HepG2 (cell line): ENCODE data around the gene POLR3E. TPM values are rescaled to one million over a fixed set of nuclear protein-coding genes. Genes with fewer than 3 reads are reported as not detected.

Experiments used
- ARNT ChIP-seq: fragments of 450-650 bp; IDR thresholded peaks from 2 replicates; pipeline ENCODE4 v1.6.1; 2017
- BHLHE40 ChIP-seq: IDR thresholded peaks from 2 replicates; pipeline ENCODE4 v1.6.1; 2011; ENCODE audit warnings: low read length, improper control_type of control experiment
- BORCS8-MEF2B ChIP-seq: sonication (generic); formaldehyde crosslinking; IDR thresholded peaks from 2 replicates; pipeline ENCODE4 v1.8.0; 2022; ENCODE audit warnings: mild to moderate bottlenecking, missing genetic modification reagents
- EEA1 ChIP-seq: sonication (generic); formaldehyde crosslinking; IDR thresholded peaks from 2 replicates; pipeline ENCODE4 v1.5.1; 2020; ENCODE audit warnings: mild to moderate bottlenecking, missing genetic modification reagents, borderline replicate concordance
- GATAD2A ChIP-seq: IDR thresholded peaks from 2 replicates; pipeline ENCODE4 v1.6.1; 2016
- HIVEP1 ChIP-seq: sonication (generic); formaldehyde crosslinking; IDR thresholded peaks from 2 replicates; pipeline ENCODE4 v1.4.0; 2020; ENCODE audit warnings: mild to moderate bottlenecking, missing genetic modification reagents
- HOXA5 ChIP-seq: sonication (generic); formaldehyde crosslinking; IDR thresholded peaks from 2 replicates; pipeline ENCODE4 v1.4.0; 2020; ENCODE audit warnings: missing genetic modification reagents
- IRF2 ChIP-seq: IDR thresholded peaks from 2 replicates; pipeline ENCODE4 v1.6.1; 2018; ENCODE audit warnings: missing genetic modification reagents, missing compliant biosample characterization
- KAT8 ChIP-seq: IDR thresholded peaks from 2 replicates; pipeline ENCODE4 v1.6.1; 2016; ENCODE audit warnings: missing genetic modification reagents, missing compliant biosample characterization
- KDM2A ChIP-seq: sonication (generic); formaldehyde crosslinking; IDR thresholded peaks from 2 replicates; pipeline ENCODE4 v1.4.0; 2020; ENCODE audit warnings: low read depth, missing genetic modification reagents, borderline replicate concordance
- SALL1 ChIP-seq: sonication (generic); formaldehyde crosslinking; IDR thresholded peaks from 2 replicates; pipeline ENCODE4 v1.8.0; 2022; ENCODE audit warnings: mild to moderate bottlenecking, missing genetic modification reagents
- SALL2 ChIP-seq: sonication (generic); formaldehyde crosslinking; IDR thresholded peaks from 2 replicates; pipeline ENCODE4 v1.8.1; 2023; ENCODE audit warnings: mild to moderate bottlenecking, missing genetic modification reagents, inconsistent platforms
- SIX4 ChIP-seq: sonication (generic); formaldehyde crosslinking; IDR thresholded peaks from 2 replicates; pipeline ENCODE4 v1.4.0; 2020; ENCODE audit warnings: missing genetic modification reagents
- ZFY ChIP-seq: sonication (generic); formaldehyde crosslinking; IDR thresholded peaks from 2 replicates; pipeline ENCODE4 v1.4.0; 2020; ENCODE audit warnings: missing genetic modification reagents
- ZNF781 ChIP-seq: sonication (generic); formaldehyde crosslinking; IDR thresholded peaks from 2 replicates; pipeline ENCODE4 v1.5.1; 2020; ENCODE audit warnings: borderline replicate concordance, mild to moderate bottlenecking, missing genetic modification reagents; ENCODE audit errors: not compliant biosample characterization
- polyA plus RNA-seq, 8 experiments: library from polyadenylated mRNA; depleted of rRNA in 3 of 8; stranded (reverse) in 7 of 8; unstranded in 1 of 8; fragments of >200 nt; fragmentation: Illumina TruSeq in 4 of 8; extraction: Trizol in 4 of 8; gene quantifications; 2 replicates each; pipeline versions ENCODE4 v1.2.1 to v1.2.3, GENCODE V29; 2011 to 2016; ENCODE audit warnings: low read depth in 4 of 8, missing spikeins in 1 of 8, mixed read lengths in 1 of 8; ENCODE audit not compliant: insufficient read depth in 1 of 8
- total RNA-seq, 5 experiments: library from RNA; depleted of rRNA; stranded (reverse); fragments of >200 nt; fragmentation: Illumina TruSeq; extraction: Trizol; gene quantifications; 2 replicates each; pipeline ENCODE4 v1.2.3, GENCODE V29; 2016; ENCODE audit warnings: low read depth in 1 of 5
- TF ChIP-seq, protein P1 (sequence below): sonication (generic); IDR thresholded peaks from 2 replicates; pipeline ENCODE4 v1.6.1; 2016; ENCODE audit warnings: low read depth, borderline replicate concordance
- TF ChIP-seq, protein P2 (sequence below): sonication (generic); formaldehyde crosslinking; conservative IDR thresholded peaks from 2 replicates; pipeline ENCODE4 v1.4.0; 2020; ENCODE audit warnings: missing genetic modification reagents
- TF ChIP-seq, protein P3 (sequence below): sonication (generic); formaldehyde crosslinking; IDR thresholded peaks from 2 replicates; pipeline ENCODE4 v1.8.0; 2022; ENCODE audit warnings: mild to moderate bottlenecking, missing genetic modification reagents
- TF ChIP-seq, protein P4 (sequence below), 2 experiments: fragments of 450-650 bp in 1 of 2; sonication (generic) in 1 of 2; formaldehyde crosslinking; IDR thresholded peaks; 2 replicates each; pipeline versions ENCODE4 v1.5.0 to v1.8.0; 2020 to 2022; ENCODE audit warnings: mild to moderate bottlenecking in 1 of 2, missing genetic modification reagents in 1 of 2
- TF ChIP-seq, protein P5 (sequence below): sonication (generic); formaldehyde crosslinking; IDR thresholded peaks from 2 replicates; pipeline ENCODE4 v1.5.0; 2020; ENCODE audit warnings: mild to moderate bottlenecking, missing genetic modification reagents
- TF ChIP-seq, protein P6 (sequence below): sonication (generic); formaldehyde crosslinking; IDR thresholded peaks from 2 replicates; pipeline ENCODE4 v1.8.0; 2022; ENCODE audit warnings: mild to moderate bottlenecking, missing genetic modification reagents, moderate library complexity

The POLR3E gene
- total and polyA plus RNA-seq, 2 of the 13 experiments (the other 11 are each of a cell fraction or from before 2014, with no cell fraction given): 135 to 262 TPM

DNA sequence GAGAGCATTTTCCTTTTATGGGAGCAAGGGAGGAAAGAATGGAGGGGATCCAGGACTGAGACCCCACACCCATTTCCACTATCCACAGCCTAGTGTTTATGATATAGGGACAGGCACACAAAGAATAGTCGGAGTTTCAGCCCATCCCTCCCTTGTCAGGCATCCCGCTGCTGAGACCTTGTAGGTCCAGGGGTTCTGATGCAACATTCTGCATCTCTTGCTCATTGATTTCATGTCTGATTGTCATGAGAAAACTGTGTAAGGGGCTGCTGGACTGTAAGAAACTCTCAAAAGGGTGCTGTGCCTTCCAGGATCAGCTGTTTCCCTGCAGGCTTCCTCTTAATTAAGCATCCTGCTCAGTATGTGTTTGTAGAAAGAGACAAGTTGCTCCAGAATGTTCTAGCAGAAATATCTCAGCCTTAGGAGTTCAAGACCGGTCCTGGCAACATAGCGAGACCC, 5.3 kb upstream of the POLR3E start (continued):
- TF ChIP-seq, protein P1, sequence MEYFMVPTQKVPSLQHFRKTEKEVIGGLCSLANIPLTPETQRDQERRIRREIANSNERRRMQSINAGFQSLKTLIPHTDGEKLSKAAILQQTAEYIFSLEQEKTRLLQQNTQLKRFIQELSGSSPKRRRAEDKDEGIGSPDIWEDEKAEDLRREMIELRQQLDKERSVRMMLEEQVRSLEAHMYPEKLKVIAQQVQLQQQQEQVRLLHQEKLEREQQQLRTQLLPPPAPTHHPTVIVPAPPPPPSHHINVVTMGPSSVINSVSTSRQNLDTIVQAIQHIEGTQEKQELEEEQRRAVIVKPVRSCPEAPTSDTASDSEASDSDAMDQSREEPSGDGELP: peak; percentile 18; the same call in 1 of the 2 replicates
- TF ChIP-seq, protein P2, sequence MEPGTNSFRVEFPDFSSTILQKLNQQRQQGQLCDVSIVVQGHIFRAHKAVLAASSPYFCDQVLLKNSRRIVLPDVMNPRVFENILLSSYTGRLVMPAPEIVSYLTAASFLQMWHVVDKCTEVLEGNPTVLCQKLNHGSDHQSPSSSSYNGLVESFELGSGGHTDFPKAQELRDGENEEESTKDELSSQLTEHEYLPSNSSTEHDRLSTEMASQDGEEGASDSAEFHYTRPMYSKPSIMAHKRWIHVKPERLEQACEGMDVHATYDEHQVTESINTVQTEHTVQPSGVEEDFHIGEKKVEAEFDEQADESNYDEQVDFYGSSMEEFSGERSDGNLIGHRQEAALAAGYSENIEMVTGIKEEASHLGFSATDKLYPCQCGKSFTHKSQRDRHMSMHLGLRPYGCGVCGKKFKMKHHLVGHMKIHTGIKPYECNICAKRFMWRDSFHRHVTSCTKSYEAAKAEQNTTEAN (CRISPR knock-in tag): no peak
- no peak for TF ChIP-seq HIVEP1
- TF ChIP-seq SALL1 (CRISPR knock-in tag): 0 out of 2 replicates have a peak, but pooled peaks have one; percentile 15
- TF ChIP-seq ZFY: 0 out of 2 replicates have a peak, but pooled peaks have one; percentile 17
- no peak for TF ChIP-seq SIX4 (CRISPR knock-in tag)
- 0 out of 2 replicates have a peak, but pooled peaks have one; percentile 29 for TF ChIP-seq SALL2 (CRISPR knock-in tag)
- TF ChIP-seq EEA1 (CRISPR knock-in tag): no peak
- TF ChIP-seq GATAD2A (CRISPR knock-in tag): peak; percentile 69; the same call in 1 of the 2 replicates
- TF ChIP-seq, protein P3, sequence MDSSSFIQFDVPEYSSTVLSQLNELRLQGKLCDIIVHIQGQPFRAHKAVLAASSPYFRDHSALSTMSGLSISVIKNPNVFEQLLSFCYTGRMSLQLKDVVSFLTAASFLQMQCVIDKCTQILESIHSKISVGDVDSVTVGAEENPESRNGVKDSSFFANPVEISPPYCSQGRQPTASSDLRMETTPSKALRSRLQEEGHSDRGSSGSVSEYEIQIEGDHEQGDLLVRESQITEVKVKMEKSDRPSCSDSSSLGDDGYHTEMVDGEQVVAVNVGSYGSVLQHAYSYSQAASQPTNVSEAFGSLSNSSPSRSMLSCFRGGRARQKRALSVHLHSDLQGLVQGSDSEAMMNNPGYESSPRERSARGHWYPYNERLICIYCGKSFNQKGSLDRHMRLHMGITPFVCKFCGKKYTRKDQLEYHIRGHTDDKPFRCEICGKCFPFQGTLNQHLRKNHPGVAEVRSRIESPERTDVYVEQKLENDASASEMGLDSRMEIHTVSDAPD (CRISPR knock-in tag): no peak
- TF ChIP-seq, protein P4, sequence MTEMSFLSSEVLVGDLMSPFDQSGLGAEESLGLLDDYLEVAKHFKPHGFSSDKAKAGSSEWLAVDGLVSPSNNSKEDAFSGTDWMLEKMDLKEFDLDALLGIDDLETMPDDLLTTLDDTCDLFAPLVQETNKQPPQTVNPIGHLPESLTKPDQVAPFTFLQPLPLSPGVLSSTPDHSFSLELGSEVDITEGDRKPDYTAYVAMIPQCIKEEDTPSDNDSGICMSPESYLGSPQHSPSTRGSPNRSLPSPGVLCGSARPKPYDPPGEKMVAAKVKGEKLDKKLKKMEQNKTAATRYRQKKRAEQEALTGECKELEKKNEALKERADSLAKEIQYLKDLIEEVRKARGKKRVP (CRISPR knock-in tag; IDR thresholded peaks at IDR 0.05): peak in 1 of 2 experiments; percentile 100; a peak in 2 of 4 replicates
- TF ChIP-seq BORCS8-MEF2B (CRISPR knock-in tag): no peak
- TF ChIP-seq, protein P5, sequence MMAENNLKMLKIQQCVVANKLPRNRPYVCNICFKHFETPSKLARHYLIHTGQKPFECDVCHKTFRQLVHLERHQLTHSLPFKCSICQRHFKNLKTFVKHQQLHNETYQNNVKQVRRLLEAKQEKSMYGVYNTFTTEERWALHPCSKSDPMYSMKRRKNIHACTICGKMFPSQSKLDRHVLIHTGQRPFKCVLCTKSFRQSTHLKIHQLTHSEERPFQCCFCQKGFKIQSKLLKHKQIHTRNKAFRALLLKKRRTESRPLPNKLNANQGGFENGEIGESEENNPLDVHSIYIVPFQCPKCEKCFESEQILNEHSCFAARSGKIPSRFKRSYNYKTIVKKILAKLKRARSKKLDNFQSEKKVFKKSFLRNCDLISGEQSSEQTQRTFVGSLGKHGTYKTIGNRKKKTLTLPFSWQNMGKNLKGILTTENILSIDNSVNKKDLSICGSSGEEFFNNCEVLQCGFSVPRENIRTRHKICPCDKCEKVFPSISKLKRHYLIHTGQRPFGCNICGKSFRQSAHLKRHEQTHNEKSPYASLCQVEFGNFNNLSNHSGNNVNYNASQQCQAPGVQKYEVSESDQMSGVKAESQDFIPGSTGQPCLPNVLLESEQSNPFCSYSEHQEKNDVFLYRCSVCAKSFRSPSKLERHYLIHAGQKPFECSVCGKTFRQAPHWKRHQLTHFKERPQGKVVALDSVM (CRISPR knock-in tag): peak; percentile 30; the same call in 1 of the 2 replicates
- TF ChIP-seq IRF2: 0 out of 2 replicates have a peak, but pooled peaks have one; percentile 28
- peak; percentile 81; the same call in 1 of the 2 replicates for TF ChIP-seq HOXA5
- 0 out of 2 replicates have a peak, but pooled peaks have one; percentile 21 for TF ChIP-seq KDM2A (CRISPR knock-in tag)
- no peak for TF ChIP-seq ARNT
- TF ChIP-seq, protein P6, sequence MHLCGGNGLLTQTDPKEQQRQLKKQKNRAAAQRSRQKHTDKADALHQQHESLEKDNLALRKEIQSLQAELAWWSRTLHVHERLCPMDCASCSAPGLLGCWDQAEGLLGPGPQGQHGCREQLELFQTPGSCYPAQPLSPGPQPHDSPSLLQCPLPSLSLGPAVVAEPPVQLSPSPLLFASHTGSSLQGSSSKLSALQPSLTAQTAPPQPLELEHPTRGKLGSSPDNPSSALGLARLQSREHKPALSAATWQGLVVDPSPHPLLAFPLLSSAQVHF: no peak
- TF ChIP-seq BHLHE40: no peak
- TF ChIP-seq KAT8: 0 out of 2 replicates have a peak, but pooled peaks have one; percentile 21
- TF ChIP-seq ZNF781 (CRISPR knock-in tag): peak; percentile 22
